Motor neuron (in vitro differentiated cells): ENCODE data around the gene SDF2. TPM values are rescaled to one million over a fixed set of nuclear protein-coding genes. Genes with fewer than 3 reads are reported as not detected.
"Not testable (repeated sequence)": the region's sequence is repeated elsewhere in the genome, so short reads cannot be mapped to it uniquely, and the experiment has no call there.

Experiments used
- ATAC-seq, 8 experiments: fragments of 200-7000 bp; cut with Tn5 transposase; replicated peaks in 6 of 8; 2 replicates each; pipeline ENCODE4 v1.8.0; 2021; ENCODE audit warnings: mild to moderate bottlenecking in 8 of 8, moderate library complexity in 8 of 8
- H3K27ac ChIP-seq, 2 donors: fragments of 250-450 bp; sonication (Bioruptor Pico); 2 replicates each; pipeline ENCODE4 v1.9.0; 2021; ENCODE audit warnings: antibody characterized with exemption in 2 of 2, mild to moderate bottlenecking in 2 of 2, moderate library complexity in 1 of 2
- H3K4me1 ChIP-seq, 2 donors: fragments of 250-450 bp; sonication (Bioruptor Pico); replicated peaks in 1 of 2; 2 replicates each; pipeline ENCODE4 v1.6.1; 2021; ENCODE audit warnings: antibody characterized with exemption in 2 of 2, mild to moderate bottlenecking in 2 of 2, moderate library complexity in 1 of 2
- H3K4me3 ChIP-seq, 5 donors: fragments of 250-450 bp; sonication (Bioruptor Pico); 2 replicates each; pipeline ENCODE4 v1.9.0; 2021; ENCODE audit warnings: antibody characterized with exemption in 5 of 5, mild to moderate bottlenecking in 5 of 5, moderate library complexity in 4 of 5
- WGBS, 10 experiments: fragments of 450-650 bp; shearing (Covaris generic); methylation state at CpG; one replicate each; pipeline ENCODE4 v1.0.0; 2022; 5-methylcytosine and 5-hydroxymethylcytosine counted together
- in situ Hi-C, 9 experiments: fragments of 400-800 bp; cut with MboI; loops; one replicate each; pipeline ENCODE4 v1.15.0; 2021; ENCODE audit warnings: low sequenced_read_pairs in 9 of 9, low pct_unique_long_range_greater_than_20kb in 2 of 9; ENCODE audit not compliant: unreplicated experiment in 9 of 9
- total RNA-seq, 8 experiments: library from RNA; unstranded; fragments of 300-600 nt; gene quantifications; 2 replicates each; pipeline versions ENCODE4 v1.2.3 to v1.2.4, GENCODE V29; 2022

The SDF2 gene
- total RNA-seq, 8 experiments from 2014 or later = 39.5 to 79.9 (median 47.5) TPM

- H3K4me1 ChIP-seq = no peaks in the 10 kb centered on the region
- ATAC-seq = no peak
- in situ Hi-C loops = no loop called here
- WGBS, 10 experiments = 100% methylated on average over 1 of the region's 1 CpG; no CpG with 5 or more reads in 6 of the 10 experiments
- H3K4me3 ChIP-seq = no peak overlapping the region
- no peak overlapping the region for H3K27ac ChIP-seq
Measured at GRCh38 chr17:28669918-28670317, 8.2 kb upstream of the SDF2 start.

DNA sequence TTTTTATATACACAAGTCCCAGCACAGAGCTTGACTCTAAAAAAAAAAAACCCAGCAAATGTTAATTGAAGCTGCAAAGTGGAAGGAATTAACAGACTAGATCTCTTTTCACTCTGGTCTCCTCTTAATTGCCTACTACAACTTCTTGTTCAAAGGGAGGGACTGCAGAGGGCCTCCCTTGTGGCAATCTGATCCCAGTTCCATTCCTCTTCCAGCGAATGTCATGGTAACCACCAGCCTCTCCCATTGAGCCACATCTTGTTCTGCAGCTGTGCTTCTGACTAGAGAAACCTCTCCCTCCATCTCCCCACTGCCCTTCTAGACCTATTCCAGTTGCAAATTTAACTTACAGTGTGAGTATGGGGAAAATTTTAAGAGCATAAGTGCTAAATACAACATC lies 6.2 kb upstream of the SDF2 start:
- no peak overlapping the region for H3K27ac ChIP-seq
- WGBS, 10 experiments = 25 to 80% (median 60%) methylated on average over 1 of the region's 1 CpG; no CpG with 5 or more reads in 5 of the 10 experiments
- peak; percentile 38 to 97 (median 75) for ATAC-seq
- H3K4me3 ChIP-seq = no peak overlapping the region
- H3K4me1 ChIP-seq = peaks cover 0 to 7% of the 10 kb centered on the region in 2 donors
- in situ Hi-C loops = no loop called here

DNA sequence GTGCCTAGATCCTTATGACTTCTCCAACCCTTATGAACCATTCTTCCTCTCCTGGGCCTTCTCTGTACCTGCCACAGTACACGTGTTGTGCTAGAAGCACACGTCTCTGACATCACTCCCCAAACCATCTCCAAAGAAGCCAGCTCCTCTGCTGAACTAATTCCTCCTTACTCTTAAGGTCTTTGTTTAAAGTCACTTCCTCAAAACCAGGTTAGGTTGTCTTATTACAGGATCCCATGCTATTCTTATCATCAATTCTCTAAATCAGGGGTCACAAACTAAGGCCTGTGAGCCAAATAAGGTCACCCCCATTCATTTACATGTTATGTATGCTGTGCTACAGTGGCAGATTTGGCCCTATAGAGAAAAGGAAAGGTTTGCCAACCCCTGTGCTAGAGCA lies 4.3 kb upstream of the SDF2 start:
- H3K27ac ChIP-seq = no peak overlapping the region
- in situ Hi-C loops = no loop called here
- no peak overlapping the region for H3K4me3 ChIP-seq
- H3K4me1 ChIP-seq = peaks cover 0 to 8% of the 10 kb centered on the region in 2 donors
- ATAC-seq = no peak
- WGBS, 10 experiments = 86% methylated on average over 2 of the region's 2 CpGs; no CpG with 5 or more reads in 9 of the 10 experiments

- in situ Hi-C loops = no loop called here
- ATAC-seq = no peak
- peak overlapping the region in 1 of 5 donors; percentile 91 for H3K4me3 ChIP-seq
- no peak overlapping the region for H3K27ac ChIP-seq
- H3K4me1 ChIP-seq = peaks cover 2 to 13% of the 10 kb centered on the region in 2 donors
Measured at GRCh38 chr17:28663723-28664122, 2.0 kb upstream of the SDF2 start.

DNA sequence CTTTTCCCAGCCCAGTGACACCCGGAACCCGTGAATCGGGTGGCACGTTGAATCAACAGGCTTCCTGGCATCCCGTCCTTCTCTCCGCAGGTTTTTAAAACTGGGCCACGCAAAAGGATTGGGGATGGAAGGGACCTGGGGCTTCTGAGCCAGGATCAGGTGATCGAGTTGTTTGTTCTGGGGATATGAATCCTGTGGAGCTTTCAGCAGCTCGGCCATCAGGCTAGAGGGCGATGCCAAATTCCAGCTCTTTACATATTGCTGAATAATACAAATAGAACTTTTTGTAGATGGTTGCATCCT lies 772 bp upstream of the SDF2 start:
- Histone ChIP-seq H3K4me3 (peak overlapping the region; percentile 70 to 94 (median 84)), H3K4me1 (peaks cover 2 to 13% of the 10 kb centered on the region in 2 donors), H3K27ac (peak overlapping the region; percentile 98 to 99)
- peak in 6 of 8 experiments; percentile 4 to 49 (median 12) for ATAC-seq
- in situ Hi-C loops = no loop called here
- 0% methylated on average over 1 to 9 of the region's 10 CpGs; no CpG with 5 or more reads in 6 of the 10 experiments for WGBS, 10 experiments

DNA sequence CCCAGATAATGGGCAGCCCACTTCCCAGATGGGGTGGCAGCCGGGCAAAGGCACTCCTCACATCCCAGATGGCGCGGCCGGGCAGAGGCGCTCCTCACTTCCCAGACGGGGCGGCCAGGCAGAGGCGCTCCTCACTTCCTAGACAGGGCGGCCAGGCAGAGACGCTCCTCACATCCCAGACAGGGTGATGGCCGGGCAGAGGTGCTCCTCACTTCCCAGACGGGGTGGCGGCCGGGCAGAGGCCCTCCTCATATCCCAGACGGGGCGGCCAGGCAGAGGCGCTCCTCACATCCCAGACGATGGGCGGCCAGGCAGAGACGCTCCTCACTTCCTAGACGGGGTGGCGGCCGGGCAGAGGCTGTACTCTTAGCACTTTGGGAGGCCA lies 2.2 kb downstream of the SDF2 start:
- peaks cover 2 to 13% of the 10 kb centered on the region in 2 donors for H3K4me1 ChIP-seq
- H3K4me3 ChIP-seq, in situ Hi-C loops, ATAC-seq, H3K27ac ChIP-seq: not testable (repeated sequence)
- 90% methylated on average over 2 of the region's 23 CpGs; no CpG with 5 or more reads in 9 of the 10 experiments for WGBS, 10 experiments

DNA sequence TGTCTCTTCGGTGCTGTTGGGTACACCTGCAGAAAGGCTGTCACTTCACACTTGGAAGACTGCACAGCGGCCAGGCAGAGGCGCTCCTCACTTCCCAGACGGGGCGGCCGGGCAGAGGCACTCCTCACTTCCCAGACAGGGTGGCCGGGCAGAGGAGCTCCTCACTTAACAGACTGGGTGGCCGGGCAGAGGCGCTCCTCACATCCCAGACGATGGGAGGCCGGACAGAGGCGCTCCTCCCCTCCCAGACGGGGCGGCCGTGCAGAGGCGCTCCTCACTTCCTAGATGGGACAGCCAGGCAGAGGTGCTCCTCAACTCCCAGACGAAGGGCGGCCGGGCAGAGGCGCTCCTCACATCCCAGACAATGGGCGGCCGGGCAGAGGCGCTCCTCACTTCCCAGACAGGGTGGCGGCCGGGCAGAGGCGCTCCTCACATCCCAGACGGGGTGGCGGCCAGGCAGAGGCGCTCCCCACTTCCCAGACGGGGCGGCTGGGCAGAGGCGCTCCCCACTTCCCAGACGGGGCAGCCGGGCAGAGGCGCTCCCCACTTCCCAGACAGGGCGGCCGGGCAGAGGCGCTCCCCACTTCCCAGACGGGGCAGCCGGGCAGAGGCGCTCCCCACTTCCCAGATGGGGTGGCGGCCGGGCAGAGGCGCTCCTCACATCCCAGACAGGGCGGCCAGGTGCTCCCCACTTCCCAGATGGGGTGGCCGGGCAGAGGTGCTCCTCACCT lies 2.8 kb downstream of the SDF2 start:
- H3K4me3 ChIP-seq, H3K27ac ChIP-seq, ATAC-seq, in situ Hi-C loops: not testable (repeated sequence)
- no CpG with 5 or more reads among the region's 46 CpGs for WGBS, 10 experiments
- peaks cover 2 to 13% of the 10 kb centered on the region in 2 donors for H3K4me1 ChIP-seq

DNA sequence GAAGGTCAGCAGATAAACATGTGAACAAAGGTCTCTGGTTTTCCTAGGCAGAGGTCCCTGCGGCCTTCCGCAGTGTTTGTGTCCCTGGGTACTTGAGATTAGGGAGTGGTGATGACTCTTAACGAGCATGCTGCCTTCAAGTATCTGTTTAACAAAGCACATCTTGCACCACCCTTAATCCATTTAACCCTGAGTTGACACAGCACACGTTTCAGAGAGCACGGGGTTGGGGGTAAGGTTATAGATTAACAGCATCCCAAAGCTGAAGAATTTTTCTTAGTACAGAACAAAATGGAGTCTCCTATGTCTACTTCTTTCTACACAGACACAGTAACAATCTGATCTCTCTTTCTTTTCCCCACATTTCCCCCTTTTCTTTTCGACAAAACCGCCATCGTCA lies 3.4 kb downstream of the SDF2 start:
- in situ Hi-C loops, ATAC-seq, H3K4me3 ChIP-seq, H3K27ac ChIP-seq: not testable (repeated sequence)
- peaks cover 2 to 11% of the 10 kb centered on the region in 2 donors for H3K4me1 ChIP-seq
- 100% methylated on average over 1 of the region's 8 CpGs; no CpG with 5 or more reads in 9 of the 10 experiments for WGBS, 10 experiments

DNA sequence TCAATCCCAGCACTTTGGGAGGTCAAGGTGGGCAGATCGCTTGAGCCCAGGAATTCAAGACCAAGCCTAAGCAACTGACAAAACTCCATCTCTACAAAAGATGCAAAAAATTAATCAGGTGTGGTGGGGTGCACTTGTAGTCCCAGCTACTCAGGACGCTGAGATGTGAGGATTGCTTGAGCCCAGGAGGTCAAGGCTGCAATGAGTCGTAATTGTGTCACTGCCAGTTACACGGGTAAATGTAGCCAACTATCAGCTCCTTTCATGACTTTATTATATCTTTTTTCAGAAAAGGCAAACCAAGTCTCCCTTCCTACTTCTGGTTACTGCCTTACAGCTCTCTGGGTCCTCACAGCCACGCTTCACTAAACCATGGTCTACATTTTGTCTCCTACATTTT lies 4.0 kb downstream of the SDF2 start:
- H3K27ac ChIP-seq = no peak overlapping the region
- H3K4me3 ChIP-seq = no peak overlapping the region
- in situ Hi-C loops = no loop called here
- peaks cover 2 to 6% of the 10 kb centered on the region in 2 donors for H3K4me1 ChIP-seq
- no peak for ATAC-seq
- WGBS, 10 experiments = 62 to 100% (median 90%) methylated on average over 2 to 5 of the region's 5 CpGs

DNA sequence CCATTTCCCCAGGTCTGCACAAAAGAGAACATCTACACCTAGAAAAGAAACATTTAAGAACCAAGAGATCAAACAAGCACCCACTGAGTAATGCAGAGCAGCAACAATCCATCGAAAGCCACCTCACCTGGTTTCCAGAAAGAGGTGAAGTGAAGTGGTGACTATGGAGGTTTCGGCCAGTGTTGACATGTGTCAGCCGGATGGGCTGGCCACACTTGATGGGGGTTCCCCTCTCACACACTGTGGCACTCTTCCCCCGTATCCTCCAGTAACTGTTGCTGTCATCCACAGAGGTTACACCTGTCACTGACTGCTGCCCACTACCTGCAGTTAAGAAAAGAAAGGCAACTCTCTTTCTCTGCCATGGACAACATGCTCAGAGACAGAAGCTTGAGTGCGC lies 6.5 kb downstream of the SDF2 start:
- ATAC-seq = no peak
- 79 to 100% (median 93%) methylated on average over 1 to 4 of the region's 5 CpGs; no CpG with 5 or more reads in 1 of the 10 experiments for WGBS, 10 experiments
- Histone ChIP-seq H3K4me1 (no peaks in the 10 kb centered on the region), H3K4me3 (no peak overlapping the region), H3K27ac (no peak overlapping the region)
- in situ Hi-C loops = no loop called here

DNA sequence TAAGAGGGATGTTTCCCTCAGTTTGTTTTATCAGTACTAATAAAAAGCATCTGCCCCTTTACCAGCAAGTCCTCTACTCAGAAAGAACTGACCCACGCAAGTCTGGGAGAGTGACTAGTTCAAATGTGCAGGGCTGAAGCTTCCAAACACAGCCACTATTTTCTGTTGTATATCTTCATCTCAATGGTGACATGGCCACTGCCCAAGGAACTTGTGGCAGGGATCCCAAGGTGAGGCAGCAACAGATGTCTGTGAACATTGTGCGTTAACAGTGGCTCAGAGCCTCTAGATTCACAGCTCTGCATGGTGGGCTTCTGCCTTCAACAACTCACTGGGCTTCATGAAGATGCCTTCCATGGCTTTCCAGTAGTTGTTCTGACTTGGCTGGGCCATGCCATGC lies 13.0 kb downstream of the SDF2 start:
- 86 to 100% (median 100%) methylated on average over 1 to 2 of the region's 2 CpGs; no CpG with 5 or more reads in 5 of the 10 experiments for WGBS, 10 experiments
- ATAC-seq = no peak
- Histone ChIP-seq H3K4me1 (peaks cover 5 to 7% of the 10 kb centered on the region in 2 donors), H3K27ac (no peak overlapping the region), H3K4me3 (no peak overlapping the region)
- in situ Hi-C loops = no loop called here

DNA sequence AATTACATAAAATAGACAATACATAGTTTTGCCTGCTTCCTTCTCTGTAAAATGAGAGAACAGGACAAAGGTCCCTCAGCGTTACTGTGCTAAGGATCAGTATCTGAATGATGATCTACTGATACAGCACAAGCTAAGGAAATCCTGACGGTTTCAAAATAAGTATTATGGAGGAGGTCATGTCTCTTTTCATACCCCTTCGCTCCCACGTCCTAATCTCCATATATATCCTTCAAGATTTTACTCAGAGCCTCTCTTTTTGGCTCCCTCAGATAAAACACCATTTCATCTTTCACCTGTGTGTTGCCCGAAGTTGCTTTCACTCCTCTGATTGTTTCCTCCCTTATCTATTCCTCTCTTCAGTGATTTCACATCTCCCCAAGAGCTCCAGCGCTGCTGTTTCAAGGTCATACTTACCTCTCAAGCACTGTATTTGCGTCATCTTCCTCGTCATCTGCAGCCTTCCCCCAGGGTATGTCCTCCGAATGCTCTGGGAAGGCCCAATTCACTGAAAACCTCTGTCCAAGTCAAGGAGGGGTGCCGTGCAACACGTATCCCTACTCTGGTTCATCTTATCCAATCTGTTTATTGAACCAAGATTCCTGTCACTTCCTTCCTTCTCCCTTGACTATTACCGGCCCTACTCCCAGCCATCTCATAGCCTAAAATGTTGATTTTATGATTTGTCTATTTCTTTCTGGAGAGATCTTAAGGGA lies 15.5 kb downstream of the SDF2 start:
- in situ Hi-C loops = no loop called here
- Histone ChIP-seq H3K27ac (peak overlapping the region in 1 of 2 donors; percentile 31), H3K4me3 (peak overlapping the region in 1 of 5 donors; percentile 95), H3K4me1 (peaks cover 10% of the 10 kb centered on the region in 2 donors)
- WGBS, 10 experiments = 60 to 96% (median 86%) methylated on average over 1 to 10 of the region's 12 CpGs
- no peak for ATAC-seq

DNA sequence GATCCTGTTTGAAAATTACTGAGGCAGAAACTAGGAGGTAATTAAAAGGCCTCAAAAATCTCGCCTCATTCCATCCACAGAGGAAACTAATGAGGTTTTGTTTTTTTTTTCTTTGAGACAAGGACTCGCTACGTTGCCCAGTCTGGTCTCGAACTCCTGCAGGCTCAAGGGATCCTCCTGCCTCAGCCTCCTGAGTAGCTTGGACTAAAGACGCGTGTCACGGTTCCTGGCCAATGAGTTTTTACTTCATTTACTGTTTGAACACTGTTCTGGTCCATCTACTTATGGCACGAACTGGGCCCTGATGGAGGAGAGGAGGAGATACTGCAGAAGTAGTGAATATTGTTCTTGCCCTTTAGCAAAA lies 16.1 kb downstream of the SDF2 start:
- WGBS, 10 experiments = 5 to 60% (median 35%) methylated on average over 1 to 7 of the region's 8 CpGs; no CpG with 5 or more reads in 2 of the 10 experiments
- in situ Hi-C loops = no loop called here
- Histone ChIP-seq H3K27ac (peak overlapping the region; percentile 32 to 94), H3K4me1 (peaks cover 10% of the 10 kb centered on the region in 2 donors), H3K4me3 (peak overlapping the region; percentile 85 to 95 (median 92))
- peak in 2 of 8 experiments; percentile 3 to 7 for ATAC-seq
